ENCODE results near the gene SCUBE1. TPM values are rescaled to one million over a fixed set of nuclear protein-coding genes. Genes with fewer than 3 reads are reported as not detected.

The SCUBE1 gene
- total and polyA plus RNA-seq, 9 donors, result 5.5 to 202 (median 49.0) TPM

DNA sequence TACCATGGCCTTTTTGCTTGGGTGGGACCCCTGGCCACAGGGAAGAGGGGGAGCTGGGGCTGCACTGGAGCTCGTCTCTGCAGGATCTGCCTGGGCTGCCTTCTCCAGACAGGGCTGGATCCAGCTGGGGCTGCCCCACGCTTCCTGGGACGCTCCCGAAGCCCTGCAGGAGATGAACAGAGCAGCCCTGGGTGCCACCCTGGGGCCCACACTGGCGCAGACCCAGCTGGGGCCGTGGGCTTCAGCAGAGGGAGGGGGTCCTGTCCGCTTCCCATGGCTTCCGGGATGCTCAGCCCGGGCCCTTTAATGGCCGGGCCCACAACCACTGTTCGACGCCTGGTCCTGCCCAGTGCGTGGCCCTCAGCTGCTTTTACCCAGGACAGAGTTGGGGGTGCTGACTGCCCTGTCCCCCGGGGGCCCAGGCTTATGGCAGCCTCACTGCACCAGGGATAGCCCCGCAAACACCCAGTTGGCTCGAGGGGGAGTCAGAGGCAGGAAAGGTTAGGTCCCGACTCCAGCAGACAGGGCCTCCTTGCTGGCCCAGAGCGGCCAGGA lies 179.9 kb downstream of the SCUBE1 start:
- Histone ChIP-seq H3K27me3 (no peaks in the 10 kb centered on the region), H3K9me3 (no peaks in the 10 kb centered on the region), H3K4me1 (ENCODE audit: insufficient read depth) (peaks cover 13% of the 10 kb centered on the region), H3K4me3 (no peak overlapping the region), H3K36me3 (no peaks in the 10 kb centered on the region), H3K27ac (peak overlapping the region; percentile 51 to 56)
- TF ChIP-seq, protein P1, sequence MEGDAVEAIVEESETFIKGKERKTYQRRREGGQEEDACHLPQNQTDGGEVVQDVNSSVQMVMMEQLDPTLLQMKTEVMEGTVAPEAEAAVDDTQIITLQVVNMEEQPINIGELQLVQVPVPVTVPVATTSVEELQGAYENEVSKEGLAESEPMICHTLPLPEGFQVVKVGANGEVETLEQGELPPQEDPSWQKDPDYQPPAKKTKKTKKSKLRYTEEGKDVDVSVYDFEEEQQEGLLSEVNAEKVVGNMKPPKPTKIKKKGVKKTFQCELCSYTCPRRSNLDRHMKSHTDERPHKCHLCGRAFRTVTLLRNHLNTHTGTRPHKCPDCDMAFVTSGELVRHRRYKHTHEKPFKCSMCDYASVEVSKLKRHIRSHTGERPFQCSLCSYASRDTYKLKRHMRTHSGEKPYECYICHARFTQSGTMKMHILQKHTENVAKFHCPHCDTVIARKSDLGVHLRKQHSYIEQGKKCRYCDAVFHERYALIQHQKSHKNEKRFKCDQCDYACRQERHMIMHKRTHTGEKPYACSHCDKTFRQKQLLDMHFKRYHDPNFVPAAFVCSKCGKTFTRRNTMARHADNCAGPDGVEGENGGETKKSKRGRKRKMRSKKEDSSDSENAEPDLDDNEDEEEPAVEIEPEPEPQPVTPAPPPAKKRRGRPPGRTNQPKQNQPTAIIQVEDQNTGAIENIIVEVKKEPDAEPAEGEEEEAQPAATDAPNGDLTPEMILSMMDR (IDR thresholded peaks at IDR 0.05), result no peak
- TF ChIP-seq POLR2A (IDR thresholded peaks at IDR 0.05) (no peak), EP300 (IDR thresholded peaks at IDR 0.05) (no peak)
- intact Hi-C loops (cut with DNase I), result no loop called here
- WGBS, 3 donors, result 55 to 68% (median 62%) methylated on average over 18 of the region's 18 CpGs
- no peak for DNase-seq

DNA sequence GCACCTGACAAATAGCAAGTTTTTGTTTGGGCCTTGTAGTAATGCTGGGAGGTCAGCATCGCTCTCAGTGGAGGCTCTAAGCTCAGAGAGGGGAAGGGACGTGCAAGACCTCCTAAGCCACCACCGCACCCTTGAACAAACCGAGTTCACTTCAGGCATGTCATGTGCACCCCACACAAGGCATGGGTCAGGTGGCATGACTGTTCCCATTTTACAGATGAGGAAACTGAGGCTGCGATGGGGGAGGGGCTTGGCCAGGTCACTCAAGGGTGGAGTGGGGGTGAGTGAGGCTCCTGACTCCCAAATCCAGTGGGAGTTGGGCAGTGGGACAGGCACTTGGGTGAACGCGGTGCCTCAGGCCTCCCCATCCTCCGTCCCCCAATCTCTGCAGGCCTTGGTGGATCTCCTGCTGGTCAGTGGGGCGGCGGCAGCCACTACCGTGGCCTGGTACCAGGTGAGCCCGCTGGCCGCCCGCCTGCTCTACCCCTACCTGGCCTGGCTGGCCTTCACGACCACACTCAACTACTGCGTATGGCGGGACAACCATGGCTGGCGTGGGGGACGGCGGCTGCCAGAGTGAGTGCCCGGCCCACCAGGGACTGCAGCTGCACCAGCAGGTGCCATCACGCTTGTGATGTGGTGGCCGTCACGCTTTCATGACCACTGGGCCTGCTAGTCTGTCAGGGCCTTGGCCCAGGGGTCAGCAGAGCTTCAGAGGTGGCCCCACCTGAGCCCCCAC lies 180.6 kb downstream of the SCUBE1 start:
- peak overlapping the region in 1 of 2 donors; percentile 56 for H3K27ac ChIP-seq
- WGBS, 3 donors, result 94 to 96% (median 95%) methylated on average over 23 to 24 of the region's 24 CpGs
- H3K36me3 ChIP-seq, result no peaks in the 10 kb centered on the region
- H3K27me3 ChIP-seq, result no peaks in the 10 kb centered on the region
- no peak overlapping the region for H3K4me3 ChIP-seq
- peaks cover 13% of the 10 kb centered on the region for H3K4me1 ChIP-seq (ENCODE audit: insufficient read depth)
- peak in 1 of 5 donors; percentile 51 for DNase-seq
- TF ChIP-seq POLR2A (IDR thresholded peaks at IDR 0.05), result no peak
- no peak for TF ChIP-seq EP300 (IDR thresholded peaks at IDR 0.05)
- TF ChIP-seq, protein P1 (IDR thresholded peaks at IDR 0.05), result no peak
- no peaks in the 10 kb centered on the region for H3K9me3 ChIP-seq
- intact Hi-C loops (cut with DNase I), result no loop called here

DNA sequence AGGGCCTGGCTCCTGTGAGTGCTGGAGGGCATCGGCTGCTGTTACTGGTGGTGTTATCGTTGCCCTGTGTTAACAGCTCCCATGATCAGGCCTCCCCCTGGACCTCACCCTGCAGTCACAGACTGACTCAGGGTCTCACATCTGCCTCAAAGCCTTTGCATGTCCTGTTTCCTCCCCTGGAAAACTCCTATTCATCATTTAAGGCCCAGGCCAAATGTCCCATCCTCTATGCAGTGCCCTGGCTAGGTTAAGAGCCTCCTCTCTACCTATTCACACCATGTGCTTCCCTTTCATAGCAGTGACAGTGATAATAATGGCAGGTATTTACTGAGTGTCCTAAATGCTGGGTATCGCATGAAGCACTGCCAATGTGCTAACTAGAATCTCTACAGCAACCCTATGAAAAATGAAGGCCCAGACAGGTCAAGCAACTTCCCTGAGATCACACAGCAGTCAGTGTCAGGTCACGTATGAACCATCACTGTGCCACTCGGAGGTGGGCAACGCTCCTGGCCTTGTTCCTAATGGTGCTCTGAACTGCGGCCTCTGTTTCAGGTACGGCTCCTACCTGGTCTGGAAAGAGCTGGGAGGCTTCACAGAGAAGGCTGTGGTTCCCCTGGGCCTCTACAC lies 182.6 kb downstream of the SCUBE1 start:
- WGBS, 3 donors, result 91 to 94% (median 92%) methylated on average over 8 of the region's 8 CpGs
- Histone ChIP-seq H3K4me3 (no peak overlapping the region), H3K27me3 (no peaks in the 10 kb centered on the region), H3K27ac (no peak overlapping the region), H3K36me3 (no peaks in the 10 kb centered on the region), H3K4me1 (ENCODE audit: insufficient read depth) (peaks cover 13% of the 10 kb centered on the region), H3K9me3 (no peaks in the 10 kb centered on the region)
- TF ChIP-seq POLR2A (IDR thresholded peaks at IDR 0.05), result no peak
- TF ChIP-seq, protein P1 (IDR thresholded peaks at IDR 0.05), result no peak
- TF ChIP-seq EP300 (IDR thresholded peaks at IDR 0.05), result no peak
- intact Hi-C loops (cut with DNase I), result no loop called here
- DNase-seq, result no peak

DNA sequence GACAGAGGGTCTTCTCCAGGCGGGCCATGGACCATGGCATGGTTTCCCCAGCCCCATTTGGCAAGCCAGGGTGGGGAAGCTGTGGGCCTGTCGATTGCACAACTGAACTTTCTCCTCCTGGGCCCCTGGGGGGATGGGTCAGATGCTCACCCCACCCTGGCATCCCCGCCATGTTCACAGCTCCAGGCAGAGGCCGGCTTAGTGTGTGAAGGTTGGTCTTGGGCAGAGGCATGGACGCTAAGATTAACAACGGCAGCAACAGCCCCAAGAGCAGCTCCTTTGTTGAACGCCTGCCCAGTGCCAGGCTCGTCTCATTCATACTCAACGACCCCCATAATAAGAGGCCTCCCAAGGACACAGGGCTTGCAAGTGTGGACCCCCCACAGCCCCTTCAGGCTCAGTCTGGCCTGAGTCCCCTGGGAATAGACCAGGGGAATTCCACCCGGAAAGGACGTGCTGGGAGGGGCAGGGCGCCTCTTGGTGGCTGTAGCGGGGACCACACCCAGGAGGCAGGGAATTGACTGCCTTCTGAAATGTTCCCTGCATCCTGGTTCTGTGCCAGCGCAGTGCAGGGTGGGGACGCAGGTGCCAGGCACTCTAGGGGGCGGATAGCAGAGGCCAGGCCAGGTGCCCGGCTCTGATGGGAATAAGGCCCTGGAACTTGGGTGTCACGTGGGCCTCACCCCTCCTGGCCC lies 183.5 kb downstream of the SCUBE1 start:
- Histone ChIP-seq H3K36me3 (no peaks in the 10 kb centered on the region), H3K27me3 (no peaks in the 10 kb centered on the region), H3K4me3 (no peak overlapping the region), H3K4me1 (ENCODE audit: insufficient read depth) (peaks cover 13% of the 10 kb centered on the region), H3K27ac (no peak overlapping the region), H3K9me3 (no peaks in the 10 kb centered on the region)
- intact Hi-C loops (cut with DNase I), result no loop called here
- no peak for DNase-seq
- 71 to 74% (median 74%) methylated on average over 15 to 18 of the region's 18 CpGs for WGBS, 3 donors
- no peak for TF ChIP-seq POLR2A (IDR thresholded peaks at IDR 0.05)
- TF ChIP-seq, protein P1 (IDR thresholded peaks at IDR 0.05), result no peak
- TF ChIP-seq EP300 (IDR thresholded peaks at IDR 0.05), result no peak
